ENCODE measurements around the gene CCDC171. TPM values are rescaled to one million over a fixed set of nuclear protein-coding genes. Genes with fewer than 3 reads are reported as not detected.
A peak's percentile ranks its signal among the peaks of the same experiment; 100 is the strongest.

CCDC171 gene
- total and polyA plus RNA-seq, 2 experiments from 2014 or later: 0.73 to 2.9 TPM

- Histone ChIP-seq H3K9me2 (replicated peaks; ENCODE audit: insufficient read depth) (no peaks in the 10 kb centered on the region), H3K9me3 (ENCODE audit: low read depth) (no peaks in the 10 kb centered on the region), H3K27ac (no peak overlapping the region), H3K79me2 (no peaks in the 10 kb centered on the region), H3K4me2 (no peak overlapping the region), H3K4me1 (ENCODE audit: insufficient read depth) (no peaks in the 10 kb centered on the region), H4K20me1 (ENCODE audit: insufficient read depth, poor library complexity, severe bottlenecking) (no peaks in the 10 kb centered on the region), H3K4me3 (no peak overlapping the region), H3K27me3 (no peaks in the 10 kb centered on the region), H3K36me3 (replicated peaks; ENCODE audit: insufficient read depth, low read depth) (no peaks in the 10 kb centered on the region), H2AFZ (no peak overlapping the region)
- no peak for TF ChIP-seq EZH2 (IDR thresholded peaks at IDR 0.05; ENCODE audit: borderline replicate concordance)
- TF ChIP-seq EZH2phosphoT487 (IDR thresholded peaks at IDR 0.05; ENCODE audit: low read depth, severe bottlenecking, unreplicated experiment): no peak
- no peak for TF ChIP-seq CTCF (IDR thresholded peaks at IDR 0.05; ENCODE audit: poor library complexity)
- no peak for DNase-seq (ENCODE audit: low spot score)
- 93% methylated on average over 18 of the region's 18 CpGs for WGBS (ENCODE audit: low lambda C conversion rate, missing lambda C conversion rate)
Measured at GRCh38 chr9:15618540-15619331, 65.9 kb downstream of the CCDC171 start.

- Histone ChIP-seq H3K79me2 (no peaks in the 10 kb centered on the region), H3K36me3 (replicated peaks; ENCODE audit: insufficient read depth, low read depth) (no peaks in the 10 kb centered on the region), H3K9me3 (ENCODE audit: low read depth) (no peaks in the 10 kb centered on the region), H3K4me3 (no peak overlapping the region), H3K27ac (no peak overlapping the region), H3K27me3 (no peaks in the 10 kb centered on the region), H3K4me1 (ENCODE audit: insufficient read depth) (no peaks in the 10 kb centered on the region), H3K4me2 (no peak overlapping the region), H3K9me2 (replicated peaks; ENCODE audit: insufficient read depth) (no peaks in the 10 kb centered on the region), H4K20me1 (ENCODE audit: insufficient read depth, poor library complexity, severe bottlenecking) (no peaks in the 10 kb centered on the region), H2AFZ (no peak overlapping the region)
- 8% methylated on average over 1 of the region's 1 CpG for WGBS (ENCODE audit: low lambda C conversion rate, missing lambda C conversion rate)
- no peak for DNase-seq (ENCODE audit: low spot score)
- TF ChIP-seq EZH2 (IDR thresholded peaks at IDR 0.05; ENCODE audit: borderline replicate concordance) (no peak), CTCF (IDR thresholded peaks at IDR 0.05; ENCODE audit: poor library complexity) (peak; percentile 61), EZH2phosphoT487 (IDR thresholded peaks at IDR 0.05; ENCODE audit: low read depth, severe bottlenecking, unreplicated experiment) (no peak)
Measured at GRCh38 chr9:15622318-15622971, 69.6 kb downstream of the CCDC171 start.

GRCh38 chr9:15635752-15636151 is 82.9 kb downstream of the CCDC171 start:
- 89% methylated on average over 1 of the region's 1 CpG for WGBS (ENCODE audit: low lambda C conversion rate, missing lambda C conversion rate)
- H2AFZ ChIP-seq: no peak overlapping the region
- DNase-seq (ENCODE audit: low spot score): no peak
- H3K9me3 ChIP-seq (ENCODE audit: low read depth): no peaks in the 10 kb centered on the region
- no peaks in the 10 kb centered on the region for H3K9me2 ChIP-seq (replicated peaks; ENCODE audit: insufficient read depth)
- TF ChIP-seq EZH2 (IDR thresholded peaks at IDR 0.05; ENCODE audit: borderline replicate concordance) (no peak), EZH2phosphoT487 (IDR thresholded peaks at IDR 0.05; ENCODE audit: low read depth, severe bottlenecking, unreplicated experiment) (no peak), CTCF (IDR thresholded peaks at IDR 0.05; ENCODE audit: poor library complexity) (no peak)
- no peaks in the 10 kb centered on the region for H3K36me3 ChIP-seq (replicated peaks; ENCODE audit: insufficient read depth, low read depth)
- H3K27me3 ChIP-seq: no peaks in the 10 kb centered on the region
- H3K4me3 ChIP-seq: no peak overlapping the region
- H3K4me2 ChIP-seq: no peak overlapping the region
- no peaks in the 10 kb centered on the region for H3K79me2 ChIP-seq
- H4K20me1 ChIP-seq (ENCODE audit: insufficient read depth, poor library complexity, severe bottlenecking): no peaks in the 10 kb centered on the region
- no peaks in the 10 kb centered on the region for H3K4me1 ChIP-seq (ENCODE audit: insufficient read depth)
- H3K27ac ChIP-seq: no peak overlapping the region

Data from hepatocyte (in vitro differentiated cells).